HEK293T (cell line): ENCODE results near the gene COL20A1.

Experiments
- CTCF ChIA-PET: fragments of 350-600 bp; formaldehyde crosslinking; extraction: SDS; loops from one replicate; lab custom pipeline; 2021; ENCODE audit warnings: antibody characterized with exemption, inconsistent platforms; lab: Yijun Ruan, JAX
- POLR2A ChIA-PET: fragments of 350-600 bp; formaldehyde crosslinking; extraction: SDS; loops from one replicate; lab custom pipeline; 2020; ENCODE audit warnings: antibody characterized with exemption, inconsistent platforms; lab: Yijun Ruan, JAX
- DNase-seq: peaks from one replicate; pipeline ENCODE4 v3.0.0; 2012; ENCODE audit warnings: mixed read lengths; ENCODE audit errors: extremely low spot score
- ARNT ChIP-seq: fragments of 450-650 bp; IDR thresholded peaks from 2 replicates; pipeline ENCODE4 v1.6.1; 2017; ENCODE audit warnings: mild to moderate bottlenecking
- BHLHE40 ChIP-seq: fragments of 450-650 bp; IDR thresholded peaks from 2 replicates; pipeline ENCODE4 v1.6.1; 2016; ENCODE audit warnings: mild to moderate bottlenecking, moderate library complexity, borderline replicate concordance
- CTBP1 ChIP-seq: fragments of 450-650 bp; IDR thresholded peaks from 2 replicates; pipeline ENCODE4 v1.6.1; 2016; ENCODE audit warnings: borderline replicate concordance
- ELF4 ChIP-seq: fragments of 450-650 bp; IDR thresholded peaks from 2 replicates; pipeline ENCODE4 v1.6.1; 2017; ENCODE audit warnings: antibody characterized with exemption
- FOXA1 ChIP-seq: fragments of 450-650 bp; IDR thresholded peaks from 2 replicates; pipeline ENCODE4 v1.6.1; 2016; ENCODE audit warnings: mild to moderate bottlenecking
- FOXK2 ChIP-seq: fragments of 450-650 bp; IDR thresholded peaks from 2 replicates; pipeline ENCODE4 v1.6.1; 2016; ENCODE audit warnings: mild to moderate bottlenecking
- FOXM1 ChIP-seq: fragments of 450-650 bp; IDR thresholded peaks from 2 replicates; pipeline ENCODE4 v1.6.1; 2017; ENCODE audit warnings: mild to moderate bottlenecking, borderline replicate concordance
- HDGF ChIP-seq: fragments of 450-650 bp; IDR thresholded peaks from 2 replicates; pipeline ENCODE4 v1.6.1; 2017; ENCODE audit warnings: antibody characterized with exemption, borderline replicate concordance
- L3MBTL2 ChIP-seq: fragments of 450-650 bp; conservative IDR thresholded peaks from 2 replicates; pipeline ENCODE4 v1.6.1; 2016; ENCODE audit warnings: mild to moderate bottlenecking
- LEF1 ChIP-seq: fragments of 450-650 bp; IDR thresholded peaks from 2 replicates; pipeline ENCODE4 v1.6.1; 2017; ENCODE audit warnings: mild to moderate bottlenecking, borderline replicate concordance
- NFRKB ChIP-seq: fragments of 450-650 bp; IDR thresholded peaks from 2 replicates; pipeline ENCODE4 v1.6.1; 2016; ENCODE audit warnings: mild to moderate bottlenecking, moderate library complexity
- SP1 ChIP-seq: fragments of 450-650 bp; IDR thresholded peaks from 2 replicates; pipeline ENCODE4 v1.6.1; 2017
- SUZ12 ChIP-seq: fragments of 450-650 bp; IDR thresholded peaks from 2 replicates; pipeline ENCODE4 v1.6.1; 2016; ENCODE audit warnings: mild to moderate bottlenecking
- TARDBP ChIP-seq: fragments of 450-650 bp; IDR thresholded peaks from 2 replicates; pipeline ENCODE4 v1.6.1; 2016
- ZNF384 ChIP-seq: fragments of 450-650 bp; IDR thresholded peaks from 2 replicates; pipeline ENCODE4 v1.6.1; 2016
- TF ChIP-seq, protein P1 (sequence below): fragments of 450-650 bp; IDR thresholded peaks from 2 replicates; pipeline ENCODE4 v1.6.1; 2016

COL20A1 gene

DNA sequence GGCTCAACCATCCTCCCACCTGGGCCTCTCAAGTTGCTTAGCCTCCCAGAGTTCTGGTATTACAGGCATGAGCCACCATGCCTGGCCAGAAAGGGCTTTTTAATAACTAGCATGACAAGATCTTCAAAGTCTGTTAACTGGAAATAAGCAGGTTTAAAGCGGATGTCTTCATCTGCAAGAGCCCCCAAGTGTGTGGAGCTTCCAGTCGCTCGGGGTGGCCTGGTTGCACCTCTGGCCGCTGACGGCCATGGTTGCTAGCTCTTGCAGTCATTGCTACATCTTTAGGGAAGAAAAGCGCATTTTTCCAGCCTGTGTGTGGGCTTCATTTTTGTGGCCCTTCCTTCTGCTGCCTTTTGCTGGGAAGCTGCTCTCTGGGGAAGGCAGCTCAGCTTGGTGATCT is 12.6 kb upstream of the COL20A1 start:
- TF ChIP-seq SUZ12, result no peak
- TF ChIP-seq ELF4, result no peak
- no peak for TF ChIP-seq HDGF
- TF ChIP-seq, protein P1, sequence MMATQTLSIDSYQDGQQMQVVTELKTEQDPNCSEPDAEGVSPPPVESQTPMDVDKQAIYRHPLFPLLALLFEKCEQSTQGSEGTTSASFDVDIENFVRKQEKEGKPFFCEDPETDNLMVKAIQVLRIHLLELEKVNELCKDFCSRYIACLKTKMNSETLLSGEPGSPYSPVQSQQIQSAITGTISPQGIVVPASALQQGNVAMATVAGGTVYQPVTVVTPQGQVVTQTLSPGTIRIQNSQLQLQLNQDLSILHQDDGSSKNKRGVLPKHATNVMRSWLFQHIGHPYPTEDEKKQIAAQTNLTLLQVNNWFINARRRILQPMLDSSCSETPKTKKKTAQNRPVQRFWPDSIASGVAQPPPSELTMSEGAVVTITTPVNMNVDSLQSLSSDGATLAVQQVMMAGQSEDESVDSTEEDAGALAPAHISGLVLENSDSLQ, result no peak
- TF ChIP-seq FOXA1, result no peak
- no peak for TF ChIP-seq TARDBP
- no peak for TF ChIP-seq NFRKB
- TF ChIP-seq ZNF384, result no peak
- no peak for TF ChIP-seq FOXM1
- TF ChIP-seq SP1, result no peak
- no peak for TF ChIP-seq FOXK2
- no peak for TF ChIP-seq BHLHE40
- no peak for TF ChIP-seq ARNT
- TF ChIP-seq L3MBTL2, result no peak
- TF ChIP-seq LEF1, result no peak
- TF ChIP-seq CTBP1, result no peak
- DNase-seq, result no peak
- POLR2A ChIA-PET, result interaction anchor here (1.3 kb wide), 1 partner anchor 60 kb away, joined by 3 read pairs; no protein-coding TSS in a partner anchor
- CTCF ChIA-PET, result interaction anchor here (0.6 to 2.7 kb wide), 3 partner anchors 11 to 181 kb away, joined by 3 to 9 read pairs (median 7); no protein-coding TSS in a partner anchor

DNA sequence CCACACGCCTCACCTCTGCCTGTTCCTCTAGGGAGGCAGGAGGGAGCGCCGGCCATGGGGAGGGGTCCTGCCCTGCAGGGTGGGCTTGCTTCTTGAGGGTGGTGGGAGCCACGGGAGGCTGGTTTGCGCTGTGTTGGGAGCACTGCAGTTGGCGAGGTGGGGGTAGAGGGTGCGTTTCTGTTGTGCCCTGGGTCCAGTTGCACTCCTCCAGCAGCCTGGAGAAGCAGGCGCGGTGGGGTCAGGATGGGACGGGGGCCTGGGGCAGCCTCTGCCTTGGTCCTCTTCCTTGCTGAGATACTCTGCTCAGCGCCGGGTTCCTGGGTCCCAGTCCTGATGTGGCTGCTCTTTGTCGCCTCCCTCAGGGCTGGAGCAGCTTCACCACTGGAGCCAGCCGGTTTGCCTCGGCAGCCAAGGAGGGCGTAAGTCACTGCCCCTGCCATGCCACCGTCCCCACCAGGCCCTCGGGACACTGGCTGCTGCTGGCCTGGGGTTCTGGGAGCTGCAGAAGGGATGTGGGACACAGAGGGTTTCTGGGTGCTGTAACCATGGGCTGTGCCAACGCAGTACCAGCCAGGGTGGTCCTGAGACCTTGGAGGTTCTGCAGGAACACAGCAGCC is 11.9 kb upstream of the COL20A1 start:
- ChIA-PET POLR2A (interaction anchor here (1.3 kb wide), 1 partner anchor 60 kb away, joined by 3 read pairs; no protein-coding TSS in a partner anchor), CTCF (interaction anchor here (2.1 to 2.7 kb wide), 2 partner anchors 10 to 57 kb away, joined by 7 to 9 read pairs; no protein-coding TSS in a partner anchor)
- TF ChIP-seq FOXM1 (no peak), FOXA1 (no peak), L3MBTL2 (no peak), LEF1 (no peak), NFRKB (no peak), ELF4 (no peak), HDGF (no peak), FOXK2 (no peak), ZNF384 (no peak), SP1 (no peak), SUZ12 (no peak), BHLHE40 (no peak), CTBP1 (no peak), ARNT (no peak), TARDBP (no peak)
- TF ChIP-seq, protein P1, result no peak
- peak; percentile 46 for DNase-seq

DNA sequence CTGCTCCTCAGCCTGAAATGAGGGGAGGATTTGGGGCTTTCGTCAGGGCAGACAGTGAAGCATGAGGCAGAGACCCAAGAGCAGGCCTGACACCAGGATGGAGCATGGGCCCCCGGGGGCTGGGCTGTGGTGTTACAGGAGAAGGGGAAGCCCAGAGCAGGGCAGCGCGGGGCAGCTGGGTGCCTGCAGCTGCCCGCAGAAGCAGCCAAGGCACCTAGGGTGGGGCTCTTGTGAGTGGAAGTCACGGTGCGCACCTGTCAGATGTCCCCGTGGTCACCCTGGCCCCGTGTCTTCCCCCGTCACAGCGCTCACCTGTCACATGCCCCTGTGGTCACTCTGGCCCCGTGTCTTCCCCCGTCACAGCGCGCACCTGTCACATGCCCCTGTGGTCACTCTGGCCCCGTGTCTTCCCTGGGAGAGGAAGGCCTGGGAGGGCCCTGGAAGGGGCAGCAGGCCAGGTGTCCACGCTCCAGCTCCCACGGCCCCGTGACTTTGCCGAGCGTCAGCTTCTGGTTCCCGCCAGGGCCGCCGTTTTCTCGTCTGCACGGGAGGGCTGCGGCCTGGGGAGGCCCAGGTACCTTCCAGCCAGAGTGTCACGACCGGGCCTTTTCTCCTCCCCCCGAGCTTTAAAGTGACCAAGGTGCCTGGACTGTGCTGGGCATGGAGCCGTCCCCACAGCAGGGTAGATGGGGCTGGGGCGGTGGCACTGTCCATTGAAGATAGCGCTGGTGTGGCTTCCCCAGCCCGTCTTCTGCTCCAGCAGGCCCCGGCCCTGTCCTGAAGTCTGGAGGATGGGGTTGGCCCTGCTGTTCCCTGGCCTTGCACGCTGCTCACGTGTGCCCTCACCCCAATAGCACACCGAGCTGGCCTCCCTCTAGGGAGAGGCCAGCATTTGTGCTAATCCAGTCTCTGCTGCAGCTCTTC is 11.0 kb upstream of the COL20A1 start:
- CTCF ChIA-PET, result interaction anchor here (2.7 kb wide), 1 partner anchor 9 kb away, joined by 9 read pairs; no protein-coding TSS in a partner anchor
- POLR2A ChIA-PET, result no interaction called here

DNA sequence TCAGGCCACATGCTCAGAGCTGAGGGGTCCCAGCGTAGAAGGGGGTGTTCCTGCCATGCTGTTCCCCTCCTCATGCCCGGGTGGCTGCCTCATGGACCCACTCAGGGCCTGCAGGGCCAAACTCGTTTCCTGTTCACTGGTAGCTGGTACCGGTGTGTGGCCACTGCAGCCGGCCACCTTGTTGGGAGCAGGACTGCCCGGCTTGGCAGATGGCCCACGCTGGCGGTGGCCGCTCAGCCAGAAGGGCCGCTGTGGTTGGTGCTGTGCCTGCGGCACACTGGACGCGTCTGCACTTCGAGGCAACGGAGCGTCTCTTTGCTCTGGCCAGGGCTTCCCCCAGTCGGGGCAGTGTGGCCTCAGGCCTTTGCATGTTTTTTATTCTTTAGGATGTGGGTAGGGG is 10.0 kb upstream of the COL20A1 start:
- ChIA-PET POLR2A (no interaction called here), CTCF (no interaction called here)

More for the DNA sequence above, 11.0 kb upstream of the COL20A1 start:
- DNase-seq, result no peak
- no peak for TF ChIP-seq TARDBP
- TF ChIP-seq CTBP1, result no peak
- no peak for TF ChIP-seq ARNT
- TF ChIP-seq HDGF, result no peak
- no peak for TF ChIP-seq FOXK2
- TF ChIP-seq SUZ12, result no peak
- TF ChIP-seq FOXM1, result no peak
- TF ChIP-seq ELF4, result no peak
- TF ChIP-seq SP1, result no peak
- no peak for TF ChIP-seq NFRKB
- no peak for TF ChIP-seq L3MBTL2
- no peak for TF ChIP-seq FOXA1

More for the DNA sequence above, 10.0 kb upstream of the COL20A1 start:
- TF ChIP-seq NFRKB (no peak), BHLHE40 (no peak), LEF1 (no peak), TARDBP (no peak), SP1 (no peak), ELF4 (no peak), FOXM1 (no peak), HDGF (no peak), ARNT (no peak), SUZ12 (no peak), CTBP1 (no peak), ZNF384 (no peak), FOXK2 (no peak), L3MBTL2 (no peak), FOXA1 (no peak)
- TF ChIP-seq, protein P1, result no peak
- DNase-seq, result no peak
